K562 (cell line): ENCODE measurements around the gene ANKRD23. TPM values are rescaled to one million over a fixed set of nuclear protein-coding genes. Genes with fewer than 3 reads are reported as not detected.
A peak's percentile ranks its signal among the peaks of the same experiment; 100 is the strongest.

ENCODE experiments used
- ATAC-seq: fragments of 200-7000 bp; cut with Tn5 transposase; 3 replicates; pipeline ENCODE4 v1.9.1; 2020; ENCODE audit warnings: moderate library complexity
- BruUV-seq: library from RNA; stranded (reverse); fragments of 400-500 nt; replicated peaks from 2 replicates; lab custom pipeline; 2021; lab: Mats Ljungman, UMichigan
- CTCF ChIA-PET: fragments of 300-600 bp; formaldehyde crosslinking; extraction: SDS; loops from one replicate; lab custom pipeline; 2021; ENCODE audit warnings: low intra/inter-chr PET ratio; lab: Yijun Ruan, JAX
- POLR2A ChIA-PET: fragments of 300-600, 350-650 bp; sonication (Branson Sonifier 250); formaldehyde crosslinking; extraction: SDS; loops from one replicate; lab custom pipeline; 2021; ENCODE audit warnings: antibody characterized with exemption, inconsistent platforms; lab: Yijun Ruan, JAX
- DNase-seq, 4 experiments: peaks; one replicate each; pipeline versions ENCODE4 v3.0.0 to v3.0.0-alpha.2; 2011 to 2018; ENCODE audit warnings: low spot score in 3 of 4, mixed read lengths in 3 of 4; ENCODE audit errors: extremely low read depth in 1 of 4
- FAIRE-seq: peaks from 2 replicates; lab custom pipeline; 2011; peaks lifted over from hg19 to GRCh38; lab: Jason Lieb, UNC
- H2AFZ ChIP-seq: 2 replicates; pipeline ENCODE4 v1.6.0; 2011; ENCODE audit warnings: low read depth, low read length, control low read depth, inconsistent platforms
- H3K27ac ChIP-seq: fragments of 200-600 bp; 3 replicates; pipeline ENCODE4 v1.8.0; 2011; ENCODE audit warnings: low read depth, mild to moderate bottlenecking, control low read depth, inconsistent platforms, low read length, moderate library complexity, mixed read lengths; ENCODE audit errors: extremely low read depth
- H3K27me3 ChIP-seq, 2 experiments: fragments of 300-600 bp in 1 of 2; 2 replicates in 1 of 2; 3 replicates in 1 of 2; pipeline versions ENCODE4 v1.6.0 to v1.8.0; 2011; ENCODE audit warnings: inconsistent platforms in 2 of 2, low read length in 2 of 2, mild to moderate bottlenecking in 1 of 2, mixed read lengths in 1 of 2, moderate library complexity in 1 of 2; ENCODE audit not compliant: control insufficient read depth in 2 of 2, insufficient read depth in 2 of 2
- H3K36me3 ChIP-seq: fragments of 300-600 bp; 3 replicates; pipeline ENCODE4 v1.8.0; 2011; ENCODE audit warnings: mild to moderate bottlenecking, low read length, inconsistent platforms; ENCODE audit not compliant: control insufficient read depth, insufficient read depth
- H3K4me1 ChIP-seq, 2 experiments: fragments of 200-600 bp in 1 of 2; replicated peaks in 1 of 2; 2 replicates in 1 of 2; 3 replicates in 1 of 2; pipeline versions ENCODE4 v1.5.1 to v1.8.0; 2011; ENCODE audit warnings: inconsistent platforms in 2 of 2, low read length in 2 of 2, mild to moderate bottlenecking in 1 of 2, mixed read lengths in 1 of 2, moderate library complexity in 1 of 2; ENCODE audit not compliant: control insufficient read depth in 2 of 2, insufficient read depth in 2 of 2
- H3K4me2 ChIP-seq: 2 replicates; pipeline ENCODE4 v1.6.1; 2011; ENCODE audit warnings: low read length, control low read depth, inconsistent platforms, mixed read lengths; ENCODE audit not compliant: insufficient read depth
- H3K4me3 ChIP-seq: fragments of 200-600 bp; sonication (generic), shearing (Covaris generic); 2 replicates; pipeline ENCODE4 v1.5.1; 2016; ENCODE audit warnings: control low read depth, inconsistent platforms
- H3K79me2 ChIP-seq: fragments of 200-600 bp; 3 replicates; pipeline ENCODE4 v1.8.0; 2011; ENCODE audit warnings: low read length, inconsistent platforms; ENCODE audit not compliant: control insufficient read depth, insufficient read depth
- H3K9ac ChIP-seq, 2 experiments: 2 replicates each; pipeline versions ENCODE4 v1.6.0 to v1.6.1; 2011; ENCODE audit warnings: low read depth in 2 of 2, low read length in 2 of 2, control low read depth in 1 of 2, inconsistent platforms in 1 of 2, mild to moderate bottlenecking in 1 of 2, mixed read lengths in 1 of 2; ENCODE audit not compliant: insufficient read depth in 1 of 2
- H3K9me1 ChIP-seq: one replicate; pipeline ENCODE4 v1.6.0; 2011; ENCODE audit warnings: inconsistent platforms, mild to moderate bottlenecking, low read length, moderate library complexity; ENCODE audit not compliant: control insufficient read depth, insufficient read depth
- H3K9me3 ChIP-seq: replicated peaks from 2 replicates; pipeline ENCODE4 v1.5.1; 2011; ENCODE audit warnings: low read depth, low read length, inconsistent platforms; ENCODE audit not compliant: control insufficient read depth, insufficient read depth
- H4K20me1 ChIP-seq: replicated peaks from 2 replicates; pipeline ENCODE4 v1.6.1; 2011; ENCODE audit warnings: low read length, inconsistent platforms, mixed read lengths; ENCODE audit not compliant: control insufficient read depth, insufficient read depth
- POLR2G ChIP-seq: fragments of 200-400 bp; formaldehyde crosslinking; IDR thresholded peaks from 2 replicates; pipeline ENCODE4 v1.6.1; 2017; ENCODE audit warnings: low read depth, mild to moderate bottlenecking, antibody characterized with exemption, low read length, moderate library complexity
- RBM22 ChIP-seq: fragments of 200-400 bp; formaldehyde crosslinking; IDR thresholded peaks from 2 replicates; pipeline ENCODE4 v1.6.1; 2018; ENCODE audit warnings: low read length, low read depth; ENCODE audit not compliant: poor library complexity, severe bottlenecking
- WGBS: fragments of 100-300 bp; shearing (Covaris generic); methylation state at CpG from one replicate; pipeline ENCODE4 v1.1.6; 2016; ENCODE audit warnings: low coverage, mixed read lengths; ENCODE audit not compliant: insufficient coverage; ENCODE audit errors: missing lambda C conversion rate; 5-methylcytosine and 5-hydroxymethylcytosine counted together
- in situ Hi-C: fragments of 300-500 bp; cut with MboI; formaldehyde crosslinking; loops from 4 replicates; pipeline ENCODE4 v1.15.0; 2018; ENCODE audit warnings: inconsistent platforms, mixed read lengths
- intact Hi-C: fragments of 100-400 bp; cut with micrococcal nuclease; formaldehyde crosslinking; loops from 2 replicates; pipeline ENCODE4 v1.14.2; 2022
- polyA plus RNA-seq, 8 experiments: library from polyadenylated mRNA; depleted of rRNA in 4 of 8; stranded (reverse) in 5 of 8; unstranded in 3 of 8; fragments of >200 nt; fragmentation: Nextera tagmentation in 2 of 8; fragmentation: Illumina TruSeq in 1 of 8; extraction: Ambion mirVana in 2 of 8; extraction: Trizol in 1 of 8; gene quantifications; 2 replicates each; pipeline versions ENCODE4 v1.2.1 to v1.2.3, GENCODE V29; 2011 to 2014; ENCODE audit warnings: inconsistent platforms in 1 of 8, missing spikeins in 1 of 8
- total RNA-seq, 7 experiments: library from RNA; depleted of rRNA in 6 of 7; stranded (reverse); fragments of >200 nt in 6 of 7; fragmentation: Illumina TruSeq in 2 of 7; extraction: Trizol in 2 of 7; gene quantifications; 2 replicates each; pipeline versions ENCODE4 v1.2.1 to v1.2.3, GENCODE V29; 2011 to 2021; ENCODE audit warnings: low replicate concordance in 1 of 7
- TF ChIP-seq, protein P1 (sequence below): fragments of 200-800 bp; sonication (Bioruptor generic); IDR thresholded peaks from 2 replicates; pipeline ENCODE4 v1.6.1; 2017; ENCODE audit warnings: missing genetic modification characterization, missing compliant biosample characterization

The ANKRD23 gene
- total and polyA plus RNA-seq, 9 of the 15 experiments (the other 6 are each of a cell fraction or from before 2014, with no cell fraction given) = 0.32 to 4.8 (median 2.8) TPM

DNA sequence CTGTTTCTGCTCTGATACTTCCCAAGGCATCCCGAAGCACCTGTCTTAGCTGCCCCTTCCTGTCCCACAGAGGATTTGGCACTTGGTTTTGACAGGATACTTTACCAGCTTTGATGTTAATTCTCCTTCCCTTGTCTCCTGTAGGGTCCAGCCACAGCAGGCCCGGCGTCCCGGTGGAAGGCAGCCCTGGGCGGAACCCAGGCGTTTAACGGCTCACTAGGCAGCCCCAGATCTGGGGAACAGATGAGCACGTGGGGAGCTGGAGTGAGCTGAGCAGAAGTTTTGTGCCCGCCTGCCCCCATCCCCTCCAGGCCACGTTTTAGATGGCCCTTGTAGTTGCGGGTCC lies 11.4 kb downstream of the ANKRD23 start:
- H3K4me2 ChIP-seq = no peak overlapping the region
- H3K79me2 ChIP-seq = no peaks in the 10 kb centered on the region
- POLR2A ChIA-PET = interaction anchor here (0.6 to 1.3 kb wide), 6 partner anchors 8 to 205 kb away, joined by 3 to 4 read pairs (median 3); partner anchors contain the start of genes ANKRD23 and ANKRD39
- intact Hi-C loops = no loop called here
- CTCF ChIA-PET = no interaction called here
- FAIRE-seq (no peak), ATAC-seq (no peak)
- H3K9me1 ChIP-seq = no peaks in the 10 kb centered on the region
- H2AFZ ChIP-seq = no peak overlapping the region
- 85% methylated on average over 10 of the region's 11 CpGs for WGBS
- BruUV-seq = no TSS peak
- H3K27me3 ChIP-seq = no peaks in the 10 kb centered on the region
- TF ChIP-seq, protein P1, sequence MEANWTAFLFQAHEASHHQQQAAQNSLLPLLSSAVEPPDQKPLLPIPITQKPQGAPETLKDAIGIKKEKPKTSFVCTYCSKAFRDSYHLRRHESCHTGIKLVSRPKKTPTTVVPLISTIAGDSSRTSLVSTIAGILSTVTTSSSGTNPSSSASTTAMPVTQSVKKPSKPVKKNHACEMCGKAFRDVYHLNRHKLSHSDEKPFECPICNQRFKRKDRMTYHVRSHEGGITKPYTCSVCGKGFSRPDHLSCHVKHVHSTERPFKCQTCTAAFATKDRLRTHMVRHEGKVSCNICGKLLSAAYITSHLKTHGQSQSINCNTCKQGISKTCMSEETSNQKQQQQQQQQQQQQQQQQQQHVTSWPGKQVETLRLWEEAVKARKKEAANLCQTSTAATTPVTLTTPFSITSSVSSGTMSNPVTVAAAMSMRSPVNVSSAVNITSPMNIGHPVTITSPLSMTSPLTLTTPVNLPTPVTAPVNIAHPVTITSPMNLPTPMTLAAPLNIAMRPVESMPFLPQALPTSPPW = no peak
- TF ChIP-seq RBM22 (peak; percentile 22), POLR2G (peak; percentile 44; the same call in 1 of the 2 replicates)
- TF ChIP-seq, all 486 proteins: peak for 2
- in situ Hi-C loops = no loop called here
- Histone ChIP-seq H3K27ac (no peak overlapping the region), H3K9me3 (no peaks in the 10 kb centered on the region), H4K20me1 (0 out of 2 replicates have a peak, but pooled peaks cover 7% of the 10 kb centered on the region), H3K4me3 (no peak overlapping the region), H3K9ac (peak overlapping the region in 1 of 2 experiments; percentile 79; a peak in 2 of 4 replicates), H3K36me3 (peaks cover 75% of the 10 kb centered on the region), H3K4me1 (peaks cover 9 to 11% of the 10 kb centered on the region in 2 experiments; a peak in 3 of 5 replicates)
- no peak for DNase-seq
